Endothelial cell of umbilical vein (primary cell): Measurements from ENCODE around the gene GPR33. TPM values are rescaled to one million over a fixed set of nuclear protein-coding genes. Genes with fewer than 3 reads are reported as not detected.

Source experiments
- BruUV-seq: library from RNA; stranded (reverse); fragments of 400-500 nt; replicated peaks from 2 replicates; lab custom pipeline; 2021; lab: Mats Ljungman, UMichigan
- CTCF ChIA-PET: fragments of 300-600, 350-600 bp; sonication (Branson Sonifier 250); formaldehyde crosslinking; loops from one replicate; lab custom pipeline; 2021; ENCODE audit warnings: antibody characterized with exemption, inconsistent platforms; lab: Charles Lee
- POLR2A ChIA-PET: fragments of 300-600, 350-600 bp; sonication (Branson Sonifier 250); formaldehyde crosslinking; loops from one replicate; lab custom pipeline; 2021; ENCODE audit warnings: antibody characterized with exemption, inconsistent platforms; lab: Charles Lee
- DNase-seq: peaks from one replicate; pipeline ENCODE4 v3.0.0-alpha.2; 2011; ENCODE audit warnings: low read depth, low spot score
- FAIRE-seq: peaks from 2 replicates; lab custom pipeline; 2011; peaks lifted over from hg19 to GRCh38; lab: Jason Lieb, UNC
- H2AFZ ChIP-seq: 2 replicates; pipeline ENCODE4 v1.6.0; 2012; ENCODE audit warnings: low read depth, low read length, control low read depth, inconsistent platforms
- H3K27ac ChIP-seq: 2 replicates; pipeline ENCODE4 v1.5.1; 2011; ENCODE audit warnings: low read depth, mild to moderate bottlenecking, control low read depth, low read length, moderate library complexity; ENCODE audit not compliant: insufficient read depth
- H3K27me3 ChIP-seq, 2 experiments: 2 replicates each; pipeline versions ENCODE4 v1.6.0 to v1.6.1; 2011; ENCODE audit warnings: low read length in 2 of 2, mixed read lengths in 1 of 2; ENCODE audit not compliant: control insufficient read depth in 2 of 2, insufficient read depth in 2 of 2
- H3K36me3 ChIP-seq, 2 experiments: 2 replicates in 1 of 2; 3 replicates in 1 of 2; pipeline ENCODE4 v1.5.1; 2011; ENCODE audit warnings: low read length in 2 of 2, mild to moderate bottlenecking in 1 of 2, moderate library complexity in 1 of 2; ENCODE audit not compliant: control insufficient read depth in 2 of 2, insufficient read depth in 2 of 2; ENCODE audit errors: extremely low read depth in 1 of 2
- H3K4me1 ChIP-seq: 3 replicates; pipeline ENCODE4 v1.5.1; 2011; ENCODE audit warnings: mild to moderate bottlenecking, low read length; ENCODE audit not compliant: control insufficient read depth, insufficient read depth; ENCODE audit errors: extremely low read depth
- H3K4me2 ChIP-seq: 2 replicates; pipeline ENCODE4 v1.6.1; 2011; ENCODE audit warnings: low read length, control low read depth, mixed read lengths; ENCODE audit not compliant: insufficient read depth
- H3K4me3 ChIP-seq, 3 experiments: fragments of 200-600 bp in 1 of 3; sonication (generic), shearing (Covaris generic) in 1 of 3; replicated peaks in 1 of 3; 2 replicates each; pipeline ENCODE4 v1.5.1; 2011 to 2016; ENCODE audit warnings: control low read depth in 3 of 3, low read length in 3 of 3, mild to moderate bottlenecking in 2 of 3, inconsistent platforms in 1 of 3, low read depth in 1 of 3, moderate library complexity in 1 of 3; ENCODE audit not compliant: insufficient read depth in 1 of 3
- H3K79me2 ChIP-seq: 2 replicates; pipeline ENCODE4 v1.6.0; 2012; ENCODE audit warnings: low read length, inconsistent platforms; ENCODE audit not compliant: control insufficient read depth, insufficient read depth
- H3K9ac ChIP-seq: replicated peaks from 2 replicates; pipeline ENCODE3; 2011; ENCODE audit warnings: low read length, control low read depth; ENCODE audit not compliant: insufficient read depth; ENCODE audit errors: extremely low read depth
- H3K9me1 ChIP-seq: replicated peaks from 3 replicates; pipeline ENCODE4 v1.6.0; 2011; ENCODE audit warnings: mild to moderate bottlenecking, low read length; ENCODE audit not compliant: control insufficient read depth, insufficient read depth; ENCODE audit errors: extremely low read depth
- H3K9me3 ChIP-seq: replicated peaks from 2 replicates; pipeline ENCODE4 v1.5.1; 2012; ENCODE audit warnings: low read length, inconsistent platforms; ENCODE audit not compliant: control insufficient read depth, insufficient read depth
- H4K20me1 ChIP-seq: replicated peaks from 2 replicates; pipeline ENCODE3; 2011; ENCODE audit warnings: mild to moderate bottlenecking, low read length; ENCODE audit not compliant: control insufficient read depth, insufficient read depth; ENCODE audit errors: extremely low read depth
- JUN ChIP-seq: IDR thresholded peaks from 2 replicates; pipeline ENCODE4 v1.6.1; 2011; ENCODE audit warnings: borderline replicate concordance, low read depth; ENCODE audit not compliant: insufficient read length, insufficient read depth
- POLR2A ChIP-seq: IDR thresholded peaks from 2 replicates; pipeline ENCODE4 v1.6.1; 2012; ENCODE audit warnings: low read depth, mild to moderate bottlenecking, control low read depth, low read length
- POLR2AphosphoS5 ChIP-seq: IDR thresholded peaks from 2 replicates; pipeline ENCODE4 v1.6.1; 2012; ENCODE audit warnings: low read depth, mild to moderate bottlenecking, control low read depth, low read length, moderate library complexity; ENCODE audit not compliant: insufficient read depth
- dilution Hi-C: fragments of 300-500 bp; cut with MboI; formaldehyde crosslinking; loops from one replicate; pipeline ENCODE4 v1.15.0; 2019; ENCODE audit warnings: low sequenced_read_pairs; ENCODE audit not compliant: extremely low pct_ligation_motif_present
- intact Hi-C: fragments of 100-400 bp; cut with micrococcal nuclease; formaldehyde crosslinking; loops from one replicate; pipeline ENCODE4 v1.10.0; 2022
- polyA plus RNA-seq, 4 experiments: library from polyadenylated mRNA; depleted of rRNA in 3 of 4; stranded (reverse) in 3 of 4; unstranded in 1 of 4; fragments of >200 nt; gene quantifications; 2 replicates each; pipeline versions ENCODE4 v1.2.1 to v1.2.3, GENCODE V29; 2011 to 2012; ENCODE audit warnings: missing spikeins in 1 of 4
- total RNA-seq: library from RNA; stranded (reverse); gene quantifications from 2 replicates; pipeline ENCODE4 v1.2.3, GENCODE V29; 2021
- TF ChIP-seq, protein P1 (sequence below): IDR thresholded peaks from 2 replicates; pipeline ENCODE4 v1.6.1; 2011; ENCODE audit not compliant: insufficient read depth, insufficient read length

The GPR33 gene
- total and polyA plus RNA-seq, 2 donors (not counting 3 experiments of a cell fraction or from before 2014, with no cell fraction given), result not detected

DNA sequence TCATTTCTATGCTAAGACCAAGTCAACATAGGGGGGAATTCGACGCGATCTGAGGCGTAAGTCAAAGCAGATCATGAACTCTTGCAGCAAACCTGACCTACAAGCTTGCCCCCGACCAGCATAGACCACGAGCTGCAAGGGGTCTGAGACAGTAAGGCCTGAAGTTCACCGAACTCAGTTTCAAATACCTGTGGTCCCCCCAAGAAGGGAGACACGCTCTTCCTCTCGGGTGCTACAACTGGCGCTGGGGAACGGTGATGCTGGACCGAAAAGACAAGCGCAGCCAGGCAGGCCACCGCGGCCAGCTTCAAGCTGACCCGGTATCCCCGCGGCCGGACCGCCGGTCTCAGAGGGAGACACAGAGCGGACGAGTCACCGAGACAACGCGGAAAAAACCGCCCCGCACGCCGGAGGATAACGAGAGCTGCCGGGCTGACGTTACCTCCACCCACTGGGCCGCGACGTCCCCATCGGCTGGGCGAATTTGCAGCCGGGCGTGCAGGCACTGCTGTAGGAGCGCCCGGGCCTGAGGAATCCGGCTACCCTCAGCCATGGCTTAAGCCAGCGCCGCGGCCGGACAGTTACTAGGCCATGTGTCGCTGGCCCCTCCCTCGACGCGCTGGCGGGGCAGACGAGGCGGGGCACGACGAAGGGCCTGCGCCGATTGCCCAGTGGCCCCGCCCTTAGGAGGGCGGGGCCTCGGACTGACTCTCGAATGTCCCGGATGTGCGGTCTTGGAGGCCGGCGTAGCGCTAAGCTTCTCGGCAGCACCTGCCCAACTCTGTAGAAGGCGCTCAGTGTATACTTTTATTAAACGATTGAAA, 30.8 kb downstream of the GPR33 start, which contains the start of gene DTD2:
Gene DTD2, minus strand, starts transcription at position 666 of the 824 bp plus-strand sequence. Its CDS starts 113 bp downstream, at position 553.
- Histone ChIP-seq H3K27ac (peak within 1 kb of the TSS; percentile 70), H3K4me1 (peaks cover 2% of the 10 kb centered on the region), H3K9me3 (no peaks in the 10 kb centered on the region), H3K36me3 (peaks cover 0 to 2% of the 10 kb centered on the region in 2 experiments), H3K9ac (peak within 1 kb of the TSS; percentile 76), H3K4me3 (peak within 1 kb of the TSS; percentile 34 to 64 (median 63)), H3K27me3 (no peaks in the 10 kb centered on the region), H3K79me2 (peaks cover 3% of the 10 kb centered on the region), H4K20me1 (no peaks in the 10 kb centered on the region), H2AFZ (peak within 1 kb of the TSS; percentile 87), H3K9me1 (no peaks in the 10 kb centered on the region), H3K4me2 (peak within 1 kb of the TSS; percentile 75)
- DNase-seq (peak; percentile 95), FAIRE-seq (peak; percentile 85)
- CTCF ChIA-PET, result interaction anchor here (0.6 to 1.6 kb wide), 6 partner anchors 9 to 798 kb away, joined by 3 to 7 read pairs (median 4); partner anchors contain the start of gene ARHGAP5
- POLR2A ChIA-PET, result interaction anchor here (1.3 kb wide), 1 partner anchor 36 kb away, joined by 15 read pairs; the partner anchor contains the start of gene HEATR5A
- dilution Hi-C loops (no loop called here), intact Hi-C loops (loop anchor here (1.0 to 5.0 kb wide), 6 partner anchors 37 to 798 kb away; partner anchors contain the start of genes HEATR5A, NUBPL, RNU6-7 and RNU6-8)
- peak; percentile 83 for TF ChIP-seq POLR2AphosphoS5
- TF ChIP-seq JUN, result no peak
- TF ChIP-seq, protein P1, sequence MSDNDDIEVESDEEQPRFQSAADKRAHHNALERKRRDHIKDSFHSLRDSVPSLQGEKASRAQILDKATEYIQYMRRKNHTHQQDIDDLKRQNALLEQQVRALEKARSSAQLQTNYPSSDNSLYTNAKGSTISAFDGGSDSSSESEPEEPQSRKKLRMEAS, result peak; percentile 46
- peak; percentile 88 for TF ChIP-seq POLR2A
- BruUV-seq, result TSS peak; percentile 86
